Thymus (tissue), 11 donors: ENCODE measurements around the gene PPP4R4. TPM values are rescaled to one million over a fixed set of nuclear protein-coding genes. Genes with fewer than 3 reads are reported as not detected.

Source experiments
- DNase-seq, 9 donors: peaks; one replicate each; pipeline ENCODE4 v3.0.0-alpha.2; 2013; ENCODE audit warnings: low spot score in 9 of 9, low read depth in 6 of 9, missing footprints in 1 of 9
- H3K27ac ChIP-seq, 2 donors: one replicate each; pipeline ENCODE4 v1.5.1; 2013; ENCODE audit warnings: control low read depth in 1 of 2, low read depth in 1 of 2, low read length in 1 of 2, mild to moderate bottlenecking in 1 of 2, moderate library complexity in 1 of 2
- H3K27me3 ChIP-seq, 2 donors: one replicate each; pipeline ENCODE4 v1.5.1; 2013; ENCODE audit warnings: low read length in 1 of 2; ENCODE audit not compliant: control insufficient read depth in 2 of 2, insufficient read depth in 1 of 2
- H3K36me3 ChIP-seq, 2 donors: one replicate each; pipeline ENCODE4 v1.5.1; 2013; ENCODE audit warnings: low read length in 1 of 2, mild to moderate bottlenecking in 1 of 2, moderate library complexity in 1 of 2; ENCODE audit not compliant: control insufficient read depth in 2 of 2, insufficient read depth in 2 of 2
- H3K4me1 ChIP-seq, 2 donors: one replicate each; pipeline ENCODE4 v1.5.1; 2013; ENCODE audit warnings: low read length in 2 of 2; ENCODE audit not compliant: control insufficient read depth in 2 of 2, insufficient read depth in 2 of 2
- H3K4me3 ChIP-seq, 2 donors: one replicate each; pipeline ENCODE4 v1.5.1; 2013; ENCODE audit warnings: low read length in 2 of 2, control low read depth in 1 of 2, mild to moderate bottlenecking in 1 of 2
- H3K9me3 ChIP-seq, 2 donors: one replicate each; pipeline ENCODE4 v1.5.1; 2013; ENCODE audit warnings: low read length in 1 of 2, mild to moderate bottlenecking in 1 of 2; ENCODE audit not compliant: control insufficient read depth in 2 of 2, insufficient read depth in 1 of 2
- WGBS: extraction: QIAGEN DNeasy Blood & Tissue Kit; methylation state at CpG from one replicate; pipeline ENCODE4 v1.1.7; 2013; 5-methylcytosine and 5-hydroxymethylcytosine counted together
- polyA plus RNA-seq: library from polyadenylated mRNA; stranded (reverse); fragments of 200-250 nt; gene quantifications from one replicate; pipeline ENCODE4 v1.2.3, GENCODE V29; 2013
- total RNA-seq: library from RNA; stranded (reverse); fragments of 120-200 nt; gene quantifications from one replicate; pipeline ENCODE4 v1.2.4, GENCODE V29; 2013
- donor health status: healthy.

PPP4R4 gene
- total and polyA plus RNA-seq, 2 donors = 0.24 to 1.3 TPM

DNA sequence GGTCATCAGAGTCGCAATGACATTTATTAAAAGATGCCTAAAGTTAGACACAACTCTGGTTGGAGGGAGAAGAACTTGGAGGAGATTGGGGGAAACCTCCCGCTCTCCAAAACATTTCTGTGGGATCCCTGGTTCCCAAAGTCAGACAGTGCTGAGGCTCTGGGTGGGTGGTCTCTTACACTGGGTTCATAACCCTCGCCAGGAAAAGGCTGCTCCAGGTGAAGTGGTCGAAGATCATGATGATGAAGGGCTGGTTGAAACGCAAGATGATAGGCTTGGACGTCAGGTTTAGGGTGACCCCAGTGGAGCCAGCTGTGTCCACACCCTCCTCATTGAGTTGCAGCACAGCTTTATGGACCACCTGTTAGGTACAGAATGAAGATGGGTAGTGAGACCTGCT is 130.1 kb downstream of the PPP4R4 start:
- H3K36me3 ChIP-seq = no peaks in the 10 kb centered on the region
- H3K27ac ChIP-seq = no peak overlapping the region
- H3K4me3 ChIP-seq = no peak overlapping the region
- H3K9me3 ChIP-seq = peaks cover 0 to 2% of the 10 kb centered on the region in 2 donors
- H3K27me3 ChIP-seq = no peaks in the 10 kb centered on the region
- DNase-seq = no peak
- H3K4me1 ChIP-seq = no peaks in the 10 kb centered on the region
- WGBS = 95% methylated on average over 6 of the region's 6 CpGs

DNA sequence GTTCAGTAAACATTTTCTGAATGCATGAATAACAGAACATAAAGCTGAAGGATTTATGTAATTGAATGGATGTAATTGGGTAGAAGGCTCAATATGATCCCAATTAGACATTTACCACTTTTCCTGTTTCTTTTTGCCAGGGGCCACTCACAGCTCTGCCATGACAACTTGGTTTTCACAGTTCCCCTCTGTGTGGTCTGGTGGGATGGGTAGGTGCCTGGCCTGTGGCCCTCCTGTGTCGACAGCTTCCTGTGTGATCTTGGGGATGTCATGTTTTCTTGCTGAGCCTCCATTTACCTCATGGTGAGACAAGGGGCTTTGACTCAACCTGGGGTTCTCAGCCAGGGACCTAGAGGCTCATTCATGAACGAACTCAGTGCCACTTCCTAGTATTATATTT is 131.5 kb downstream of the PPP4R4 start:
- H3K4me3 ChIP-seq = no peak overlapping the region
- H3K9me3 ChIP-seq = peaks cover 0 to 2% of the 10 kb centered on the region in 2 donors
- WGBS = 73% methylated on average over 2 of the region's 2 CpGs
- H3K4me1 ChIP-seq = no peaks in the 10 kb centered on the region
- no peaks in the 10 kb centered on the region for H3K27me3 ChIP-seq
- H3K36me3 ChIP-seq = no peaks in the 10 kb centered on the region
- no peak overlapping the region for H3K27ac ChIP-seq
- no peak for DNase-seq

DNA sequence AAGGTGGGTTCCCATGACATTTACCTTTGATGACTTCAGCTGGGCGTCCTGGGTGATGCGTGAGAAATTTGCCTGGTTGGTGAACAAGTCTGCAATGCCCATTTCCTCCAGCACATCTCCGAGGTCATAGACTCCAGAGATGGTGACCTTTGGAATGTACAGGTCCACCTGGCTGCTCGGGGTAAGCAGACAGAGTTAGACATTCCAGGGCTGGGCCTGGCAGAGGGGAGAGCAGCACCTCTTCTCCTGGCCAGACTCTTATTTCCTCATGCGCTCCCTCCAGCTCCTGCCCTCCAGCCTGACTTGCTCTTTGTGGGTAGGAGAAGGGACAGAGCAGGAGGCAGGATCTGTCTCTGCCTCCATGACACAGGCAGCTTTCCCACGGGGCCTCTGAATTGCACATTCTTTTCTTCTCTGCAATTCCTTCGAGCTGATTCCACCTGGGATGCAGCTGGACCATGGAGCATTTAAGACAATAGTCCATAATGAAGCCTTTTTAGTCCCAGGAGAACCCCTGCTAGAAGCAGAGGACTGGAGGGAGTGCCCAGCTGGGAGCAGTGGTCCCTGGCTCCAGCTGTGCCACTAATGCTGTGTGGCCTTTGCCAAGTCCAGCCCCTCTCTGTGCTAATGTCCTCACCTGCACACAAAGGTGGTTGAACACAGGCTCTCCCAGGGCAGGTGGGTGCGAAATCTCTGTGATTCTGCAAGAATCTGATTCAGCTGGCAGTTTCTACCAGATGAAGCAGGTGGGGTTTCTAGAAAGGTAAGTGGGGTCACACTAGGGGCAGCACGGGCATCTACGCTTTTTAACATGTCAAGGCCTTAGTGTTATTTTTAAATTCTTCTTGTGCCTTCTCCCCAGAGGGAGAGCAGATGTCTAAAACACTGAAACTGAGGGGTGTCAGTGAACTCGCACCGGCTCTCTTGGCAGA is 132.2 kb downstream of the PPP4R4 start:
- H3K4me3 ChIP-seq = no peak overlapping the region
- no peaks in the 10 kb centered on the region for H3K27me3 ChIP-seq
- no peak for DNase-seq

DNA sequence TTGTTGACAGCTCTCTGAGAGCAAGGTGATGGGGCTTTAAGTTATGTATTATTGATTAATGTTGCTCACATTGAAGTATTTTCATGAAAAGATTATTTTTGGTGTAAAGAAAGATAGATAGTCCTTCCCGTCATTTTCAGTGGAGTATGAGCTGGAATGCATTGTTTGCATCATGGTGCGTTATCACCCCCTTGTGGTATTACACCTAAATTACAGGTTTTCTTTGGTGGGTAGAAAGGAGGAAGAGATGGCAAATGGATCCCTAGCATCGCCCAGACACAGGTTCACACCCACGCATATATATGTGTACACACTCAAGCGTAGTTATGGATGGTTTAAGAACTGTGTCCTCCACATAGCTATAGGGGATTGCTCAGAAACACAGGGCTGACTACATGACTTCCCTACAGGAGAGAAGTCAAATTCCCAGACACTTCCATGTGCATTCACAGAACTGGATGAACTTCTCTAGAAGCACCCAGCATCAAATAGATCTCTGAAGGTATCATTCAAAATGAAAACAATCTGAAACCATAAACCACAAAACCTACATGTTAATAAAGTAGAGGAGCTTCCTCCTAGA is 133.4 kb downstream of the PPP4R4 start:
- Histone ChIP-seq H3K27ac (no peak overlapping the region), H3K27me3 (no peaks in the 10 kb centered on the region), H3K4me3 (no peak overlapping the region), H3K36me3 (no peaks in the 10 kb centered on the region), H3K4me1 (no peaks in the 10 kb centered on the region), H3K9me3 (peaks cover 0 to 2% of the 10 kb centered on the region in 2 donors)
- 40% methylated on average over 5 of the region's 5 CpGs for WGBS
- DNase-seq = no peak

More for the DNA sequence above, 132.2 kb downstream of the PPP4R4 start:
- peaks cover 0 to 2% of the 10 kb centered on the region in 2 donors for H3K9me3 ChIP-seq
- no peaks in the 10 kb centered on the region for H3K4me1 ChIP-seq
- no peak overlapping the region for H3K27ac ChIP-seq
- no peaks in the 10 kb centered on the region for H3K36me3 ChIP-seq
- 87% methylated on average over 12 of the region's 12 CpGs for WGBS

DNA sequence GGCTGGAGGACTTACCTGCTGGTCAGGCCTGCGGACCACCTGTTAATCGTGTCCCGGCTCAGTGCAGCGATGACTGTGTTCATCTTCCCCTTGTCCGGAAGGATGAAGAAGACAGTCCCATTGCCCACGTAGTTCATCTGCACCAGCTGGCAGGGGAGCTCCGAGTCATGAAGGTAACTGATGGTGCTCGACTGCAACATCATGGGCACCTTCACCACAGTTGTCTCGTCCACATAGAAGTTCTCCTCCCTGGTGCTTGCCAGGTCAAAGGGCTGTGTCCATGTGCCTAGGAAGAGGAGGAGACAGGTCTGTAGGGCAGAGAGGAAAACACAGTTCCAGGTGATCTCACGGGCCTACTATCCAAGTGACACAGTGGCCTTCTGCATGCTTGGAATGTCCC is 135.6 kb downstream of the PPP4R4 start:
- DNase-seq = no peak
- Histone ChIP-seq H3K4me3 (no peak overlapping the region), H3K4me1 (no peaks in the 10 kb centered on the region), H3K9me3 (peaks cover 0 to 2% of the 10 kb centered on the region in 2 donors), H3K27me3 (no peaks in the 10 kb centered on the region), H3K36me3 (no peaks in the 10 kb centered on the region), H3K27ac (no peak overlapping the region)
- WGBS = 96% methylated on average over 10 of the region's 10 CpGs

DNA sequence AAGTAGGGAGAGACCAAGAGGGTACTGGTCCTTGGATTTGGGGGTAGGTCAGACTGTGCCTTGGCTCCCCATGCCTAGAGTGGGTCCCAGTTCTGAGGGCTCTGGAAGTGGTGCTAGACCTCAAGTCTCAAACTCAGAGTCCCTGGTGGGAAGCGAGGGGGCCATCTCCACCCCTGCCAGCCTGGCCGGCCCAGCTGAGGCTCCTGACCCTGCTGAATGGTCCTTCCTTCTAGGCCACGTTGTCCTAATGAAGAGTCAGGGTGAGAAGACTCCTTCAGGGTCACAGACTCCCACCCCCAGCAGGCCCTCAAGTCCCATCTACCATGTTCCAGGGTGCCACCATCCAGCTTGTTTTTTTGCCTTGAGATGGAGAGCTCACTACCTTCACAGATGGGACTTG is 136.1 kb downstream of the PPP4R4 start:
- H3K36me3 ChIP-seq = no peaks in the 10 kb centered on the region
- no peak for DNase-seq
- no peaks in the 10 kb centered on the region for H3K27me3 ChIP-seq
- WGBS = 85% methylated on average over 3 of the region's 3 CpGs
- H3K4me3 ChIP-seq = no peak overlapping the region
- no peak overlapping the region for H3K27ac ChIP-seq
- peaks cover 0 to 2% of the 10 kb centered on the region in 2 donors for H3K9me3 ChIP-seq
- H3K4me1 ChIP-seq = no peaks in the 10 kb centered on the region

DNA sequence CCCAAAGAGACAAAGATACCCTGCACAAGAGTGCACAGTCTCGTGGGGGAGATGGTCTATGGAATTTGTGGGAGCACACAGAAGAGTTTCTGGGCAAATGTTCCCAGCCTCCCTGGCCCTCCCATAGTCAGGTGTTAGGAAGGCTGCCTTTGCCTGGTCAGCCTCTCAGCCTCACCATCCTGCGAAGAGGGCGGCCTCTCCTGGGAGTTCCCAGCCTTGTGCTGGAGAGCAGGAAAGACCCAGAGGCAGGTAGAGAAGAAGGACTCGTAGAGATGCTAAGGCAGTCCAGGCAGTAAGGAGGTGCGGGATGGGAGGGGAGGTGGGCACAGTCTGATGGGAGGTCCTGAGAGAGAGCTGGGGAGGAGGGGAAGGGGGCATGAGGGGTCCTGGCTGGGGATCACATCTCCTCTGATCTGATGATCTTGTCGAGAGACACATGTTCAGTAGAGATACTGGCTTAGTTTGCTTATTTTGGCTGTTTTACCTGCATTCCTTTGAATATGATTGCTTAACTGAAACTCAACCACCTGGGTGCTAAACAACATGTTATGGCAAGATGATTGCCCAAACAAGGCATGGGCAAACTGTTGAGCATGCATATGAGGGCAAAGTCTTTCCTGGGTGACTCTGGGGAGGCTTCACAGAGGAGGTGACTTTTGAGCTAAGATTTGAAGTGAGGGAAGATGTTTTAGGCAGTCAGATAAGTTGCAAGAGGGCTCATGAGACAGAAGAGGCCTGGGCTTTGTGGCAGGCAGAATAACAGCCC is 138.5 kb downstream of the PPP4R4 start:
- H3K4me3 ChIP-seq = no peak overlapping the region
- H3K27ac ChIP-seq = no peak overlapping the region
- no peaks in the 10 kb centered on the region for H3K36me3 ChIP-seq
- DNase-seq = no peak
- no peaks in the 10 kb centered on the region for H3K4me1 ChIP-seq
- 89% methylated on average over 6 of the region's 6 CpGs for WGBS
- H3K27me3 ChIP-seq = no peaks in the 10 kb centered on the region
- H3K9me3 ChIP-seq = peaks cover 0 to 2% of the 10 kb centered on the region in 2 donors

DNA sequence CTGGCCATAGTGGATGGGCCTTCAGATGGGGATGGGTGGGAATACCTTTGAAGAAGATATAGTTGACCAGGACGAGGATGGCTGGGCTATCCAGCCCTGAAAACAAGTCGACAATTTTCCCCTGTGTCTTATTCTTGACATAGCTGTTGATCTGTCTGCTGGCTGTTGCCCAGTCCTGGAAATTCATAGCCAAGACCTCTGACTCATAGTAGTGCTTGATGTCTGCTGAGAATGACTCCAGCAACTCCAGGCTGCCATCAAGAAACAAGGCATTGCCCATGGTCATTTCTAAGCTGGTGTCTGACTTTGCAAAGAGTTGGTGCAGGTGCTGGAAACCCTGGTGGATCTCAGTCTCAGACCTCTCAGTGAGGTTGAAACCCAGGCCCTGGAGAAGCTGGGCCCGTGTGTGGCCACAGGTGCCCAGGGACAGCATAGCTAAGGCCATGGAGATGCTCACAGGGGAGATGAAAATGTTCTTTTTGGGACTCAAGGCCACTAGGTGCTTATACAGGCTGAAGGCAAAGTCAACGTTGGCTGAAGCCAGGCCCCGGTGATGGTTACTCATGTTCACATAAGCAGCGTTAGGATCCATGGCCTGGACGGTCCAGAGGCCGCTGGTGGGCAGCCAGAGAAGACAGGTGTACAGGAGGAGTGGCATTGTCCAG is 140.0 kb downstream of the PPP4R4 start:
- Histone ChIP-seq H3K27me3 (no peaks in the 10 kb centered on the region), H3K36me3 (no peaks in the 10 kb centered on the region), H3K27ac (no peak overlapping the region), H3K4me1 (no peaks in the 10 kb centered on the region), H3K9me3 (no peaks in the 10 kb centered on the region), H3K4me3 (no peak overlapping the region)
- 88% methylated on average over 8 of the region's 8 CpGs for WGBS
- no peak for DNase-seq
